ENCODE measurements around the gene MED12L. TPM values are rescaled to one million over a fixed set of nuclear protein-coding genes. Genes with fewer than 3 reads are reported as not detected.
A peak's percentile ranks its signal among the peaks of the same experiment; 100 is the strongest.

The MED12L gene
- total RNA-seq, 4 donors from 2014 or later = 0.19 to 0.83 (median 0.41) TPM

GRCh38 chr3:151460228-151460627 lies 374.8 kb downstream of the MED12L start:
- intact Hi-C loops (cut with DNase I) = loop anchor here (10.0 kb wide), 2 partner anchors 205 to 455 kb away; no protein-coding TSS in a partner anchor
- no peak overlapping the region for H3K27ac ChIP-seq (replicated peaks in 1 of 4)
- peaks cover 0 to 10% (median 3%) of the 10 kb centered on the region in 4 donors for H3K27me3 ChIP-seq
- 63% methylated on average over 2 of the region's 2 CpGs for WGBS
- peak overlapping the region; percentile 53 to 66 (median 59) for H3K4me3 ChIP-seq
- H3K9me3 ChIP-seq = no peaks in the 10 kb centered on the region
- H3K4me1 ChIP-seq = peaks cover 5 to 14% (median 10%) of the 10 kb centered on the region in 4 donors
- no peak for DNase-seq (ENCODE audit: extremely low spot score)
- TF ChIP-seq CTCF (IDR thresholded peaks at IDR 0.05) (no peak), POLR2A (IDR thresholded peaks at IDR 0.05; ENCODE audit: low read depth) (no peak), EP300 (IDR thresholded peaks at IDR 0.05) (no peak), POLR2AphosphoS5 (IDR thresholded peaks at IDR 0.05) (no peak)
- H3K36me3 ChIP-seq = no peaks in the 10 kb centered on the region

GRCh38 chr3:151460774-151461450 lies 375.4 kb downstream of the MED12L start, which contains the start of gene IGSF10:
TSS of gene IGSF10 (minus strand) at chr3:151461061. CDS start at chr3:151458709, 2,352 bp downstream.
- no peak within 1 kb of the TSS for H3K27ac ChIP-seq (replicated peaks in 1 of 4)
- 15% methylated on average over 36 of the region's 40 CpGs for WGBS
- H3K4me1 ChIP-seq = peaks cover 5 to 14% (median 10%) of the 10 kb centered on the region in 4 donors
- no peak for DNase-seq (ENCODE audit: extremely low spot score)
- no peak for TF ChIP-seq CTCF (IDR thresholded peaks at IDR 0.05)
- no peak for TF ChIP-seq POLR2AphosphoS5 (IDR thresholded peaks at IDR 0.05)
- TF ChIP-seq EP300 (IDR thresholded peaks at IDR 0.05) = no peak
- no peak for TF ChIP-seq POLR2A (IDR thresholded peaks at IDR 0.05; ENCODE audit: low read depth)
- intact Hi-C loops (cut with DNase I) = loop anchor here (10.0 kb wide), 2 partner anchors 204 to 454 kb away; no protein-coding TSS in a partner anchor
- H3K4me3 ChIP-seq = peak within 1 kb of the TSS; percentile 53 to 66 (median 59)
- no peaks in the 10 kb centered on the region for H3K36me3 ChIP-seq
- peaks cover 0 to 10% (median 3%) of the 10 kb centered on the region in 4 donors for H3K27me3 ChIP-seq
- no peaks in the 10 kb centered on the region for H3K9me3 ChIP-seq

- no peak for TF ChIP-seq POLR2A (IDR thresholded peaks at IDR 0.05; ENCODE audit: low read depth)
- TF ChIP-seq CTCF (IDR thresholded peaks at IDR 0.05) = no peak
- TF ChIP-seq POLR2AphosphoS5 (IDR thresholded peaks at IDR 0.05) = no peak
- no peak for TF ChIP-seq EP300 (IDR thresholded peaks at IDR 0.05)
- no peaks in the 10 kb centered on the region for H3K9me3 ChIP-seq
- H3K4me3 ChIP-seq = no peak overlapping the region
- intact Hi-C loops (cut with DNase I) = loop anchor here (10.0 kb wide), 2 partner anchors 202 to 452 kb away; no protein-coding TSS in a partner anchor
- peaks cover 5 to 14% (median 10%) of the 10 kb centered on the region in 4 donors for H3K4me1 ChIP-seq
- WGBS = 90% methylated on average over 6 of the region's 6 CpGs
- H3K27ac ChIP-seq (replicated peaks in 1 of 4) = no peak overlapping the region
- H3K36me3 ChIP-seq = no peaks in the 10 kb centered on the region
- no peak for DNase-seq (ENCODE audit: extremely low spot score)
- peaks cover 0 to 10% (median 3%) of the 10 kb centered on the region in 4 donors for H3K27me3 ChIP-seq
Observed at GRCh38 chr3:151462278-151462780, 376.9 kb downstream of the MED12L start.

GRCh38 chr3:151462991-151463390 lies 377.5 kb downstream of the MED12L start:
- H3K27me3 ChIP-seq = peaks cover 0 to 10% (median 3%) of the 10 kb centered on the region in 4 donors
- H3K4me1 ChIP-seq = peaks cover 5 to 14% (median 10%) of the 10 kb centered on the region in 4 donors
- WGBS = 31% methylated on average over 1 of the region's 1 CpG
- TF ChIP-seq EP300 (IDR thresholded peaks at IDR 0.05) (no peak), POLR2AphosphoS5 (IDR thresholded peaks at IDR 0.05) (no peak), POLR2A (IDR thresholded peaks at IDR 0.05; ENCODE audit: low read depth) (no peak), CTCF (IDR thresholded peaks at IDR 0.05) (no peak)
- intact Hi-C loops (cut with DNase I) = loop anchor here (10.0 kb wide), 2 partner anchors 202 to 452 kb away; no protein-coding TSS in a partner anchor
- H3K9me3 ChIP-seq = no peaks in the 10 kb centered on the region
- no peak overlapping the region for H3K27ac ChIP-seq (replicated peaks in 1 of 4)
- DNase-seq (ENCODE audit: extremely low spot score) = no peak
- no peak overlapping the region for H3K4me3 ChIP-seq
- no peaks in the 10 kb centered on the region for H3K36me3 ChIP-seq
